Endothelial cell (in vitro differentiated cells): ENCODE measurements around the gene RNF224. TPM values are rescaled to one million over a fixed set of nuclear protein-coding genes. Genes with fewer than 3 reads are reported as not detected.

Experiments used
- DNase-seq: peaks from one replicate; pipeline ENCODE4 v3.0.0; 2021; ENCODE audit warnings: low spot score
- H3K27ac Mint-ChIP-seq: one replicate; pipeline ENCODE4 v1.8.0; 2021; ENCODE audit warnings: mixed read lengths, inconsistent platforms; ENCODE audit not compliant: unreplicated experiment
- H3K27me3 Mint-ChIP-seq: one replicate; pipeline ENCODE4 v1.8.0; 2021; ENCODE audit warnings: mild to moderate bottlenecking, moderate library complexity, mixed read lengths, inconsistent platforms; ENCODE audit not compliant: unreplicated experiment
- H3K36me3 Mint-ChIP-seq: one replicate; pipeline ENCODE4 v1.8.0; 2021; ENCODE audit warnings: mild to moderate bottlenecking, low read depth, mixed read lengths, inconsistent platforms; ENCODE audit not compliant: unreplicated experiment
- H3K4me1 Mint-ChIP-seq: one replicate; pipeline ENCODE4 v1.8.0; 2021; ENCODE audit warnings: mild to moderate bottlenecking, mixed read lengths, inconsistent platforms; ENCODE audit not compliant: unreplicated experiment
- H3K4me3 Mint-ChIP-seq: one replicate; pipeline ENCODE4 v1.8.0; 2021; ENCODE audit warnings: mild to moderate bottlenecking, mixed read lengths, inconsistent platforms; ENCODE audit not compliant: unreplicated experiment
- H3K9me3 Mint-ChIP-seq: one replicate; pipeline ENCODE4 v1.8.0; 2021; ENCODE audit warnings: mixed read lengths, inconsistent platforms; ENCODE audit not compliant: unreplicated experiment
- total RNA-seq: library from RNA; stranded (reverse); fragmentation: NEBNext Ultra II Directional; extraction: Animal tissue kit (Norgen Biotek cat#: 25700); gene quantifications from one replicate; pipeline ENCODE4 v1.2.1, GENCODE V29; 2021; ENCODE audit not compliant: unreplicated experiment
- TF ChIP-seq, protein P1 (sequence below): fragments of 200-600 bp; sonication (generic); IDR thresholded peaks from one replicate; pipeline ENCODE4 v1.5.0; 2021; ENCODE audit warnings: antibody characterized with exemption; ENCODE audit not compliant: unreplicated experiment

RNF224 gene
- total RNA-seq, 1 donor from 2014 or later, result not detected

DNA sequence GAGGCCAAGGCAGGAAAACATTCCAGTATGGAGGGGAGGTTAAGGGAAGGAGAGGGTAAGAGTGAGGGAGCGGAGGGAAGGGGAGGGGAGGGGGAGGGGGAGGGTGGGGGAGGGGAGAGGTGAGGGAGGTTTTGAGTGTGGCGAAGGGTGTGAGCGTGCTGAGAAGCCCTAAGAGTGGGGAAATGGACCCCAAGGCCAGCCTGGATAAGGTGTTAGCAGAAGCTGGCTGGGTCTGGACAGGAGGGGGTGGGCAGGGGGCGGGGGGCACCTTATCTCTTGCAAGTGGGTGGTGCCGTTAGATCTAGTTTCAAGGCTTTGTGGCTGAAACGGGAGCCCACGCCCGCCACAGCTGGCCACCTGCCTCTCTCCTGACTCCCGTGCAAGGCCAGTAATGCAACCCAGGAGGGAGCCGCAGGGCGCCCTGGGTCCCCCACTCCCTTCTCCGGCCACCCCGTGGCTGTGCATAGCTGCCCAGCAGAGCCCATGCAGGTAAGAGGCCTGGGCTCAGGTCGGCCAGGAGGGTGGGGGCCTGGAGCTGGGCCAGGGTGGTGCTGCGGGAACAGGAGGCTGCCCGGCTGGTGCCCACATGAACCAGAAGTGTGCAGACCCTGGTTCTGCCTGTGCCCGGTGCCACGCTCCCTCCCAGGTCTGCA is 677 bp downstream of the RNF224 start:
- TF ChIP-seq, protein P1, sequence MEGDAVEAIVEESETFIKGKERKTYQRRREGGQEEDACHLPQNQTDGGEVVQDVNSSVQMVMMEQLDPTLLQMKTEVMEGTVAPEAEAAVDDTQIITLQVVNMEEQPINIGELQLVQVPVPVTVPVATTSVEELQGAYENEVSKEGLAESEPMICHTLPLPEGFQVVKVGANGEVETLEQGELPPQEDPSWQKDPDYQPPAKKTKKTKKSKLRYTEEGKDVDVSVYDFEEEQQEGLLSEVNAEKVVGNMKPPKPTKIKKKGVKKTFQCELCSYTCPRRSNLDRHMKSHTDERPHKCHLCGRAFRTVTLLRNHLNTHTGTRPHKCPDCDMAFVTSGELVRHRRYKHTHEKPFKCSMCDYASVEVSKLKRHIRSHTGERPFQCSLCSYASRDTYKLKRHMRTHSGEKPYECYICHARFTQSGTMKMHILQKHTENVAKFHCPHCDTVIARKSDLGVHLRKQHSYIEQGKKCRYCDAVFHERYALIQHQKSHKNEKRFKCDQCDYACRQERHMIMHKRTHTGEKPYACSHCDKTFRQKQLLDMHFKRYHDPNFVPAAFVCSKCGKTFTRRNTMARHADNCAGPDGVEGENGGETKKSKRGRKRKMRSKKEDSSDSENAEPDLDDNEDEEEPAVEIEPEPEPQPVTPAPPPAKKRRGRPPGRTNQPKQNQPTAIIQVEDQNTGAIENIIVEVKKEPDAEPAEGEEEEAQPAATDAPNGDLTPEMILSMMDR, result no peak
- no peak overlapping the region for H3K4me3 Mint-ChIP-seq
- peaks cover 7% of the 10 kb centered on the region for H3K27me3 Mint-ChIP-seq
- DNase-seq, result no peak
- H3K27ac Mint-ChIP-seq, result no peak overlapping the region
- no peaks in the 10 kb centered on the region for H3K36me3 Mint-ChIP-seq
- H3K4me1 Mint-ChIP-seq, result no peaks in the 10 kb centered on the region
- H3K9me3 Mint-ChIP-seq, result no peaks in the 10 kb centered on the region

DNA sequence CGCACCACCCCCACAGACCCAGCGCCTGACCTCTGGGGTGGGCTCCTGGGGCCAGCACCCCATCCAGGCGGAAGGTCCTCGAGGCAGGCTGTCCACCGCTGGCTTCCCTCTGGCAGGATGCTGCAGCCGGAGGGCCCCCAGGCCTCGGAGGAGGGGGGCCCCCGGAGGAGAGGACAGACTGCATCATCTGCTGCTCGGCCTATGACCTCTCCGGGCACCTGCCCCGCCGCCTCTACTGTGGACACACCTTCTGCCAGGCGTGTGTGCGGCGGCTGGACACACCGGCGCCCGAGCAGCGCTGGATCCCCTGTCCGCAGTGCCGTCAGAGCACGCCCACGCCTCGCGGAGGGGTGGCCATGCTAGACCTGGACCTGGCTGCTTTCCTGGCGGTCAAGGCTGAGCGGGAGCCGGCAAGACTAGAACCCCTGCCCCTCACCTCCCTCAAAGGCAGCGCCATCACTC is 1.2 kb downstream of the RNF224 start:
- Mint-ChIP-seq H3K27ac (no peak overlapping the region), H3K27me3 (peaks cover 7% of the 10 kb centered on the region), H3K36me3 (no peaks in the 10 kb centered on the region), H3K4me3 (no peak overlapping the region), H3K4me1 (no peaks in the 10 kb centered on the region), H3K9me3 (no peaks in the 10 kb centered on the region)
- DNase-seq, result no peak
- TF ChIP-seq, protein P1, result no peak

GRCh38 chr9:137228968-137229896 is 1.9 kb downstream of the RNF224 start:
- Mint-ChIP-seq H3K4me1 (no peaks in the 10 kb centered on the region), H3K27me3 (peaks cover 7% of the 10 kb centered on the region), H3K4me3 (no peak overlapping the region), H3K36me3 (no peaks in the 10 kb centered on the region), H3K27ac (no peak overlapping the region), H3K9me3 (no peaks in the 10 kb centered on the region)
- DNase-seq, result no peak
- TF ChIP-seq, protein P1, result no peak

GRCh38 chr9:137229903-137230704 is 2.8 kb downstream of the RNF224 start:
- H3K9me3 Mint-ChIP-seq, result no peaks in the 10 kb centered on the region
- no peaks in the 10 kb centered on the region for H3K4me1 Mint-ChIP-seq
- TF ChIP-seq, protein P1, result no peak
- H3K27me3 Mint-ChIP-seq, result peaks cover 7% of the 10 kb centered on the region
- no peaks in the 10 kb centered on the region for H3K36me3 Mint-ChIP-seq
- no peak overlapping the region for H3K27ac Mint-ChIP-seq
- no peak overlapping the region for H3K4me3 Mint-ChIP-seq
- DNase-seq, result no peak
